SK-N-SH treated with all-trans-retinoic acid at 6 μM for 48 hours (cell line): Measurements from ENCODE around the gene SELENON.

Experiments used
- CSDC2 ChIP-seq: fragments of 250-450 bp; sonication (Bioruptor Pico); IDR thresholded peaks from 2 replicates; pipeline ENCODE4 v1.5.0; 2020; ENCODE audit warnings: mild to moderate bottlenecking, moderate library complexity
- CSRNP3 ChIP-seq: fragments of 250-450 bp; sonication (Bioruptor Pico); IDR thresholded peaks from 2 replicates; pipeline ENCODE4 v1.5.1; 2021; ENCODE audit warnings: mild to moderate bottlenecking, moderate library complexity
- ISL1 ChIP-seq: fragments of 250-450 bp; sonication (Bioruptor Pico); IDR thresholded peaks from 2 replicates; pipeline ENCODE4 v2.1.2; 2022; ENCODE audit warnings: mild to moderate bottlenecking, moderate library complexity
- SNAI2 ChIP-seq: fragments of 250-450 bp; sonication (Bioruptor Pico); IDR thresholded peaks from 2 replicates; pipeline ENCODE4 v1.5.0; 2020; ENCODE audit warnings: mild to moderate bottlenecking, moderate library complexity
- TOX ChIP-seq: fragments of 250-450 bp; sonication (Bioruptor Pico); IDR thresholded peaks from 2 replicates; pipeline ENCODE4 v1.8.0; 2021; ENCODE audit warnings: mild to moderate bottlenecking, moderate library complexity, borderline replicate concordance
- ZC3H10 ChIP-seq: fragments of 250-450 bp; sonication (Bioruptor Pico); IDR thresholded peaks from 2 replicates; pipeline ENCODE4 v1.5.1; 2021; ENCODE audit warnings: mild to moderate bottlenecking, moderate library complexity
- ZFP3 ChIP-seq: fragments of 250-450 bp; sonication (Bioruptor Pico); IDR thresholded peaks from 2 replicates; pipeline ENCODE4 v1.5.0; 2020; ENCODE audit warnings: mild to moderate bottlenecking, moderate library complexity
- ZNF565 ChIP-seq: fragments of 450-650 bp; formaldehyde crosslinking; conservative IDR thresholded peaks from 2 replicates; pipeline ENCODE4 v1.5.0; 2020; ENCODE audit warnings: low read depth, mild to moderate bottlenecking, moderate library complexity
- TF ChIP-seq, protein P1 (sequence below): fragments of 250-450 bp; sonication (Bioruptor Pico); IDR thresholded peaks from 2 replicates; pipeline ENCODE4 v1.8.0; 2021; ENCODE audit warnings: low read depth, mild to moderate bottlenecking, moderate library complexity, borderline replicate concordance
- TF ChIP-seq, protein P2 (sequence below): fragments of 250-450 bp; sonication (Bioruptor Pico); IDR thresholded peaks from 2 replicates; pipeline ENCODE4 v1.8.0; 2020; ENCODE audit warnings: mild to moderate bottlenecking, moderate library complexity, borderline replicate concordance

GRCh38 chr1:25864434-25864833 is 64.4 kb downstream of the SELENON start:
- TF ChIP-seq ZNF565 (CRISPR knock-in tag) = no peak
- TF ChIP-seq, protein P1, sequence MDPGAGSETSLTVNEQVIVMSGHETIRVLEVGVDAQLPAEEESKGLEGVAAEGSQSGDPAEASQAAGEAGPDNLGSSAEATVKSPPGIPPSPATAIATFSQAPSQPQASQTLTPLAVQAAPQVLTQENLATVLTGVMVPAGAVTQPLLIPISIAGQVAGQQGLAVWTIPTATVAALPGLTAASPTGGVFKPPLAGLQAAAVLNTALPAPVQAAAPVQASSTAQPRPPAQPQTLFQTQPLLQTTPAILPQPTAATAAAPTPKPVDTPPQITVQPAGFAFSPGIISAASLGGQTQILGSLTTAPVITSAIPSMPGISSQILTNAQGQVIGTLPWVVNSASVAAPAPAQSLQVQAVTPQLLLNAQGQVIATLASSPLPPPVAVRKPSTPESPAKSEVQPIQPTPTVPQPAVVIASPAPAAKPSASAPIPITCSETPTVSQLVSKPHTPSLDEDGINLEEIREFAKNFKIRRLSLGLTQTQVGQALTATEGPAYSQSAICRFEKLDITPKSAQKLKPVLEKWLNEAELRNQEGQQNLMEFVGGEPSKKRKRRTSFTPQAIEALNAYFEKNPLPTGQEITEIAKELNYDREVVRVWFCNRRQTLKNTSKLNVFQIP (CRISPR knock-in tag) = no peak
- no peak for TF ChIP-seq ISL1 (CRISPR knock-in tag)
- TF ChIP-seq ZC3H10 = no peak
- no peak for TF ChIP-seq SNAI2 (CRISPR knock-in tag)
- TF ChIP-seq ZFP3 = no peak
- TF ChIP-seq, protein P2, sequence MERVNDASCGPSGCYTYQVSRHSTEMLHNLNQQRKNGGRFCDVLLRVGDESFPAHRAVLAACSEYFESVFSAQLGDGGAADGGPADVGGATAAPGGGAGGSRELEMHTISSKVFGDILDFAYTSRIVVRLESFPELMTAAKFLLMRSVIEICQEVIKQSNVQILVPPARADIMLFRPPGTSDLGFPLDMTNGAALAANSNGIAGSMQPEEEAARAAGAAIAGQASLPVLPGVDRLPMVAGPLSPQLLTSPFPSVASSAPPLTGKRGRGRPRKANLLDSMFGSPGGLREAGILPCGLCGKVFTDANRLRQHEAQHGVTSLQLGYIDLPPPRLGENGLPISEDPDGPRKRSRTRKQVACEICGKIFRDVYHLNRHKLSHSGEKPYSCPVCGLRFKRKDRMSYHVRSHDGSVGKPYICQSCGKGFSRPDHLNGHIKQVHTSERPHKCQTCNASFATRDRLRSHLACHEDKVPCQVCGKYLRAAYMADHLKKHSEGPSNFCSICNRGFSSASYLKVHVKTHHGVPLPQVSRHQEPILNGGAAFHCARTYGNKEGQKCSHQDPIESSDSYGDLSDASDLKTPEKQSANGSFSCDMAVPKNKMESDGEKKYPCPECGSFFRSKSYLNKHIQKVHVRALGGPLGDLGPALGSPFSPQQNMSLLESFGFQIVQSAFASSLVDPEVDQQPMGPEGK = no peak
- TF ChIP-seq TOX (CRISPR knock-in tag) = no peak
- TF ChIP-seq CSRNP3 (CRISPR knock-in tag) = no peak
- TF ChIP-seq CSDC2 (CRISPR knock-in tag) = no peak
